HepG2 (cell line): ENCODE measurements around the gene MXRA7. TPM values are rescaled to one million over a fixed set of nuclear protein-coding genes. Genes with fewer than 3 reads are reported as not detected.

Experiments
- HCFC1 ChIP-seq: fragments of 150-350 bp; IDR thresholded peaks from 2 replicates; pipeline ENCODE4 v1.6.1; 2014; ENCODE audit warnings: low read depth, low read length
- HNRNPUL1 ChIP-seq: fragments of 200-400 bp; formaldehyde crosslinking; IDR thresholded peaks from 2 replicates; pipeline ENCODE4 v1.6.1; 2017; ENCODE audit warnings: low read depth, mild to moderate bottlenecking, low read length, moderate library complexity
- MBNL3 ChIP-seq: fragments of 250-450 bp; sonication (Bioruptor Pico); conservative IDR thresholded peaks from 2 replicates; pipeline ENCODE4 v1.8.0; 2022; ENCODE audit warnings: mild to moderate bottlenecking, inconsistent platforms
- MEF2D ChIP-seq: sonication (generic); formaldehyde crosslinking; IDR thresholded peaks from 2 replicates; pipeline ENCODE4 v1.5.1; 2020; ENCODE audit warnings: mild to moderate bottlenecking, missing genetic modification reagents
- NPAS2 ChIP-seq: sonication (generic); formaldehyde crosslinking; IDR thresholded peaks from 2 replicates; pipeline ENCODE4 v1.8.0; 2022; ENCODE audit warnings: mild to moderate bottlenecking, missing genetic modification reagents, borderline replicate concordance
- POLR2G ChIP-seq: fragments of 200-400 bp; formaldehyde crosslinking; IDR thresholded peaks from 2 replicates; pipeline ENCODE4 v1.6.1; 2018; ENCODE audit warnings: mild to moderate bottlenecking, low read depth, low read length, moderate library complexity
- RARG ChIP-seq: sonication (generic); formaldehyde crosslinking; IDR thresholded peaks from 2 replicates; pipeline ENCODE4 v1.4.0; 2020; ENCODE audit warnings: low read depth, mild to moderate bottlenecking, missing genetic modification reagents
- RCOR2 ChIP-seq: IDR thresholded peaks from 2 replicates; pipeline ENCODE4 v1.6.1; 2016; ENCODE audit warnings: missing biosample characterization, missing genetic modification reagents
- TARDBP ChIP-seq: sonication (generic); formaldehyde crosslinking; IDR thresholded peaks from 2 replicates; pipeline ENCODE4 v1.8.0; 2022; ENCODE audit warnings: mild to moderate bottlenecking, missing genetic modification reagents
- TBX2 ChIP-seq: sonication (generic); formaldehyde crosslinking; IDR thresholded peaks from 2 replicates; pipeline ENCODE4 v1.5.0; 2020; ENCODE audit warnings: missing genetic modification reagents, mild to moderate bottlenecking, borderline replicate concordance
- TP53 ChIP-seq: sonication (generic); formaldehyde crosslinking; conservative IDR thresholded peaks from 2 replicates; pipeline ENCODE4 v1.4.0; 2020; ENCODE audit warnings: missing genetic modification reagents
- ZBED4 ChIP-seq: sonication (generic); formaldehyde crosslinking; IDR thresholded peaks from 2 replicates; pipeline ENCODE4 v1.4.0; 2020; ENCODE audit warnings: missing genetic modification reagents, borderline replicate concordance
- ZNF160 ChIP-seq: sonication (generic); formaldehyde crosslinking; IDR thresholded peaks from 2 replicates; pipeline ENCODE4 v1.8.0; 2022; ENCODE audit warnings: mild to moderate bottlenecking, inconsistent platforms, missing genetic modification reagents
- ZNF30 ChIP-seq: sonication (generic); formaldehyde crosslinking; IDR thresholded peaks from 2 replicates; pipeline ENCODE4 v1.5.0; 2020; ENCODE audit warnings: mild to moderate bottlenecking, missing genetic modification reagents
- polyA plus RNA-seq, 8 experiments: library from polyadenylated mRNA; depleted of rRNA in 3 of 8; stranded (reverse) in 7 of 8; unstranded in 1 of 8; fragments of >200 nt; fragmentation: Illumina TruSeq in 4 of 8; extraction: Trizol in 4 of 8; gene quantifications; 2 replicates each; pipeline versions ENCODE4 v1.2.1 to v1.2.3, GENCODE V29; 2011 to 2016; ENCODE audit warnings: low read depth in 4 of 8, missing spikeins in 1 of 8, mixed read lengths in 1 of 8; ENCODE audit not compliant: insufficient read depth in 1 of 8
- total RNA-seq, 5 experiments: library from RNA; depleted of rRNA; stranded (reverse); fragments of >200 nt; fragmentation: Illumina TruSeq; extraction: Trizol; gene quantifications; 2 replicates each; pipeline ENCODE4 v1.2.3, GENCODE V29; 2016; ENCODE audit warnings: low read depth in 1 of 5
- TF ChIP-seq, protein P1 (sequence below): sonication (generic); formaldehyde crosslinking; IDR thresholded peaks from 2 replicates; pipeline ENCODE4 v1.4.0; 2020; ENCODE audit warnings: missing genetic modification reagents
- TF ChIP-seq, protein P2 (sequence below): IDR thresholded peaks from 2 replicates; pipeline ENCODE4 v1.4.0; 2020; ENCODE audit warnings: mild to moderate bottlenecking, missing genetic modification reagents
- TF ChIP-seq, protein P3 (sequence below): sonication (generic); formaldehyde crosslinking; IDR thresholded peaks from 2 replicates; pipeline ENCODE4 v1.5.0; 2020; ENCODE audit warnings: missing genetic modification reagents
- TF ChIP-seq, protein P4 (sequence below): IDR thresholded peaks from 2 replicates; pipeline ENCODE4 v1.6.1; 2016; ENCODE audit warnings: missing compliant biosample characterization, missing genetic modification reagents, borderline replicate concordance

Gene MXRA7
- total and polyA plus RNA-seq, 2 of the 13 experiments (the other 11 are each of a cell fraction or from before 2014, with no cell fraction given): 44.8 to 112 TPM

DNA sequence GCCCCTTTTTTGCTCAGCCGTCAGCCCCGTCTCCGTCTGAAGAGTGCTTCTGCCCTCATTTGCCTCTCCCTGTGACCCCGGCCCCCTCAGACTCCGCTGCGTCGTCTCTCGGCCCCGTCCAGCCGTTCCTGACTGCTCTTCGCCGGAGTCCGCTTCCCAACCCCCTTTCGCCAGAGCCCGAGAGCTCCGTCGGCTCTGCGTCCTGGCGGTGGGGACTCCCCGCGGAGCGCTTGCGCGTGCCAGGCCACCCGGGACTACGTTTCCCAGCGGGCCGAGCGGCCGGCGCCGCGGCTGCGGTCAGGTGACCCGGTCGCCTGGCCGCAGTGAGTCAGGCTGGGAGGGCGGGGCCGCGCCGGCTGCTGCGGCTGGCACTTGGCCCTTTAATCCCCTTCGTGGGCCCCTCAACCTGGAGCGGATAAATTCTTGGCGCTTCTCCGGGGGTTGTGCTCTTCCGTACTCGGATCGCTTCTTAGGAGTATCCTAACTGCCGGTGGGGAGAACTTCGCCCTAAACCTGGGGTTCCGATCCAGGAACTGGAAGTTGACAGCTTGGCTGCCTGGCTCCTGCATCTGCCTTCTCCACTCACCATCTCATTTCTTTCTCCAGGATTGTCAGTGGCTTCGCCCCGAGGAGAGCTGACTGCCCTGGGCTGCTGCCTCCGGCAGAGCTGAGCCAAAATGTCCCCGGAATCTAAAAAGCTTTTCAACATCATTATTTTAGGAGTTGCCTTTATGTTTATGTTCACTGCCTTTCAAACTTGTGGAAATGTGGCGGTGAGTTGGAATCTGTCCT is 27.1 kb upstream of the MXRA7 start, which contains the start of gene MFSD11 (continued):
- TF ChIP-seq MBNL3 (no peak), ZBED4 (CRISPR knock-in tag) (peak; percentile 29; the same call in 1 of the 2 replicates), RCOR2 (CRISPR knock-in tag) (no peak), MEF2D (CRISPR knock-in tag) (no peak), ZNF160 (CRISPR knock-in tag) (no peak; the same call in 1 of the 2 replicates), HCFC1 (peak; percentile 92), RARG (CRISPR knock-in tag) (0 out of 2 replicates have a peak, but pooled peaks have one; percentile 44), HNRNPUL1 (no peak), ZNF30 (CRISPR knock-in tag) (no peak), TBX2 (peak; percentile 72), TP53 (CRISPR knock-in tag) (no peak), TARDBP (CRISPR knock-in tag) (no peak), POLR2G (peak; percentile 77), NPAS2 (CRISPR knock-in tag) (no peak)
- TF ChIP-seq, protein P1, sequence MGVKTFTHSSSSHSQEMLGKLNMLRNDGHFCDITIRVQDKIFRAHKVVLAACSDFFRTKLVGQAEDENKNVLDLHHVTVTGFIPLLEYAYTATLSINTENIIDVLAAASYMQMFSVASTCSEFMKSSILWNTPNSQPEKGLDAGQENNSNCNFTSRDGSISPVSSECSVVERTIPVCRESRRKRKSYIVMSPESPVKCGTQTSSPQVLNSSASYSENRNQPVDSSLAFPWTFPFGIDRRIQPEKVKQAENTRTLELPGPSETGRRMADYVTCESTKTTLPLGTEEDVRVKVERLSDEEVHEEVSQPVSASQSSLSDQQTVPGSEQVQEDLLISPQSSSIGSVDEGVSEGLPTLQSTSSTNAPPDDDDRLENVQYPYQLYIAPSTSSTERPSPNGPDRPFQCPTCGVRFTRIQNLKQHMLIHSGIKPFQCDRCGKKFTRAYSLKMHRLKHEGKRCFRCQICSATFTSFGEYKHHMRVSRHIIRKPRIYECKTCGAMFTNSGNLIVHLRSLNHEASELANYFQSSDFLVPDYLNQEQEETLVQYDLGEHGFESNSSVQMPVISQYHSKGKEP: no peak
- TF ChIP-seq, protein P2, sequence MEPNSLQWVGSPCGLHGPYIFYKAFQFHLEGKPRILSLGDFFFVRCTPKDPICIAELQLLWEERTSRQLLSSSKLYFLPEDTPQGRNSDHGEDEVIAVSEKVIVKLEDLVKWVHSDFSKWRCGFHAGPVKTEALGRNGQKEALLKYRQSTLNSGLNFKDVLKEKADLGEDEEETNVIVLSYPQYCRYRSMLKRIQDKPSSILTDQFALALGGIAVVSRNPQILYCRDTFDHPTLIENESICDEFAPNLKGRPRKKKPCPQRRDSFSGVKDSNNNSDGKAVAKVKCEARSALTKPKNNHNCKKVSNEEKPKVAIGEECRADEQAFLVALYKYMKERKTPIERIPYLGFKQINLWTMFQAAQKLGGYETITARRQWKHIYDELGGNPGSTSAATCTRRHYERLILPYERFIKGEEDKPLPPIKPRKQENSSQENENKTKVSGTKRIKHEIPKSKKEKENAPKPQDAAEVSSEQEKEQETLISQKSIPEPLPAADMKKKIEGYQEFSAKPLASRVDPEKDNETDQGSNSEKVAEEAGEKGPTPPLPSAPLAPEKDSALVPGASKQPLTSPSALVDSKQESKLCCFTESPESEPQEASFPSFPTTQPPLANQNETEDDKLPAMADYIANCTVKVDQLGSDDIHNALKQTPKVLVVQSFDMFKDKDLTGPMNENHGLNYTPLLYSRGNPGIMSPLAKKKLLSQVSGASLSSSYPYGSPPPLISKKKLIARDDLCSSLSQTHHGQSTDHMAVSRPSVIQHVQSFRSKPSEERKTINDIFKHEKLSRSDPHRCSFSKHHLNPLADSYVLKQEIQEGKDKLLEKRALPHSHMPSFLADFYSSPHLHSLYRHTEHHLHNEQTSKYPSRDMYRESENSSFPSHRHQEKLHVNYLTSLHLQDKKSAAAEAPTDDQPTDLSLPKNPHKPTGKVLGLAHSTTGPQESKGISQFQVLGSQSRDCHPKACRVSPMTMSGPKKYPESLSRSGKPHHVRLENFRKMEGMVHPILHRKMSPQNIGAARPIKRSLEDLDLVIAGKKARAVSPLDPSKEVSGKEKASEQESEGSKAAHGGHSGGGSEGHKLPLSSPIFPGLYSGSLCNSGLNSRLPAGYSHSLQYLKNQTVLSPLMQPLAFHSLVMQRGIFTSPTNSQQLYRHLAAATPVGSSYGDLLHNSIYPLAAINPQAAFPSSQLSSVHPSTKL (CRISPR knock-in tag): peak; percentile 56; the same call in 1 of the 2 replicates
- TF ChIP-seq, protein P3, sequence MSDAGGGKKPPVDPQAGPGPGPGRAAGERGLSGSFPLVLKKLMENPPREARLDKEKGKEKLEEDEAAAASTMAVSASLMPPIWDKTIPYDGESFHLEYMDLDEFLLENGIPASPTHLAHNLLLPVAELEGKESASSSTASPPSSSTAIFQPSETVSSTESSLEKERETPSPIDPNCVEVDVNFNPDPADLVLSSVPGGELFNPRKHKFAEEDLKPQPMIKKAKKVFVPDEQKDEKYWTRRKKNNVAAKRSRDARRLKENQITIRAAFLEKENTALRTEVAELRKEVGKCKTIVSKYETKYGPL (CRISPR knock-in tag): no peak
- TF ChIP-seq, protein P4, sequence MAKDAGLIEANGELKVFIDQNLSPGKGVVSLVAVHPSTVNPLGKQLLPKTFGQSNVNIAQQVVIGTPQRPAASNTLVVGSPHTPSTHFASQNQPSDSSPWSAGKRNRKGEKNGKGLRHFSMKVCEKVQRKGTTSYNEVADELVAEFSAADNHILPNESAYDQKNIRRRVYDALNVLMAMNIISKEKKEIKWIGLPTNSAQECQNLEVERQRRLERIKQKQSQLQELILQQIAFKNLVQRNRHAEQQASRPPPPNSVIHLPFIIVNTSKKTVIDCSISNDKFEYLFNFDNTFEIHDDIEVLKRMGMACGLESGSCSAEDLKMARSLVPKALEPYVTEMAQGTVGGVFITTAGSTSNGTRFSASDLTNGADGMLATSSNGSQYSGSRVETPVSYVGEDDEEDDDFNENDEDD: no peak
